Right kidney (tissue), 1 donor: ENCODE data around the gene DESI2.
"Not testable (repeated sequence)": the region's sequence is repeated elsewhere in the genome, so short reads cannot be mapped to it uniquely, and the experiment has no call there.

Experiments
- DNase-seq: peaks from one replicate; pipeline ENCODE4 v3.0.0-alpha.2; 2016

DESI2 gene

GRCh38 chr1:244653439-244654107 lies 647 bp downstream of the DESI2 start:
- no peak for DNase-seq

GRCh38 chr1:244654108-244655038 lies 1.4 kb downstream of the DESI2 start:
- peak; percentile 14 for DNase-seq

GRCh38 chr1:244655186-244655585 lies 2.3 kb downstream of the DESI2 start:
- DNase-seq = no peak

- no peak for DNase-seq
Measured at GRCh38 chr1:244657421-244657820, 4.5 kb downstream of the DESI2 start.

- DNase-seq = no peak
Measured at GRCh38 chr1:244659694-244660093, 6.8 kb downstream of the DESI2 start.

GRCh38 chr1:244660595-244660994 lies 7.7 kb downstream of the DESI2 start:
- DNase-seq = no peak

GRCh38 chr1:244661569-244662312 lies 8.8 kb downstream of the DESI2 start:
- DNase-seq = not testable (repeated sequence)

- DNase-seq = no peak
Measured at GRCh38 chr1:244662599-244662998, 9.7 kb downstream of the DESI2 start.

GRCh38 chr1:244664353-244664752 lies 11.4 kb downstream of the DESI2 start:
- no peak for DNase-seq

- no peak for DNase-seq
Measured at GRCh38 chr1:244665771-244666217, 12.9 kb downstream of the DESI2 start.

- DNase-seq = not testable (repeated sequence)
Measured at GRCh38 chr1:244666672-244667418, 13.9 kb downstream of the DESI2 start.

- DNase-seq = no peak
Measured at GRCh38 chr1:244667797-244668196, 14.9 kb downstream of the DESI2 start.

- DNase-seq = peak; percentile 46
Measured at GRCh38 chr1:244672946-244673682, 20.2 kb downstream of the DESI2 start.

- no peak for DNase-seq
Measured at GRCh38 chr1:244674446-244674845, 21.5 kb downstream of the DESI2 start.

- DNase-seq = no peak
Measured at GRCh38 chr1:244675167-244675566, 22.2 kb downstream of the DESI2 start.

GRCh38 chr1:244678697-244679096 lies 25.8 kb downstream of the DESI2 start:
- no peak for DNase-seq

- no peak for DNase-seq
Measured at GRCh38 chr1:244680667-244681066, 27.7 kb downstream of the DESI2 start.

- not testable (repeated sequence) for DNase-seq
Measured at GRCh38 chr1:244682087-244682486, 29.2 kb downstream of the DESI2 start.

GRCh38 chr1:244695937-244696336 lies 43.0 kb downstream of the DESI2 start:
- no peak for DNase-seq

GRCh38 chr1:244699741-244700140 lies 46.8 kb downstream of the DESI2 start:
- DNase-seq = no peak

- no peak for DNase-seq
Measured at GRCh38 chr1:244700808-244701207, 47.9 kb downstream of the DESI2 start.
